KMS-11 (cell line): ENCODE measurements around the gene PFN4.

Experiments used
- H2AFZ ChIP-seq: fragments of 200-600 bp; sonication (generic); 2 replicates; pipeline ENCODE4 v1.6.1; 2016; ENCODE audit warnings: antibody characterized with exemption, mixed run types, low read depth
- H3K27ac ChIP-seq: fragments of 200-600 bp; sonication (generic); 2 replicates; pipeline ENCODE4 v1.6.1; 2016; ENCODE audit warnings: mild to moderate bottlenecking, mixed run types
- H3K27me3 ChIP-seq: fragments of 200-600 bp; sonication (generic); 2 replicates; pipeline ENCODE4 v1.6.1; 2017; ENCODE audit warnings: mild to moderate bottlenecking, low read depth, mixed run types, moderate library complexity; ENCODE audit not compliant: insufficient read depth
- H3K36me3 ChIP-seq: fragments of 200-600 bp; sonication (generic); 2 replicates; pipeline ENCODE4 v1.6.1; 2017; ENCODE audit warnings: mild to moderate bottlenecking, mixed run types; ENCODE audit not compliant: insufficient read depth
- H3K4me1 ChIP-seq: fragments of 200-600 bp; sonication (generic); 2 replicates; pipeline ENCODE4 v1.6.1; 2016; ENCODE audit warnings: mild to moderate bottlenecking, low read depth, mixed run types; ENCODE audit not compliant: poor library complexity, severe bottlenecking
- H3K4me2 ChIP-seq: fragments of 200-600 bp; sonication (generic); 2 replicates; pipeline ENCODE4 v1.7.0; 2016; ENCODE audit warnings: mild to moderate bottlenecking, mixed run types
- H3K4me3 ChIP-seq: fragments of 200-600 bp; sonication (generic); IDR thresholded peaks from 2 replicates; pipeline ENCODE4 v1.6.1; 2017; ENCODE audit warnings: low read depth, low read length, mixed read lengths; ENCODE audit not compliant: insufficient read depth
- H3K79me2 ChIP-seq: fragments of 200-600 bp; sonication (generic); 2 replicates; pipeline ENCODE4 v1.6.1; 2016; ENCODE audit warnings: low read depth, mixed run types; ENCODE audit not compliant: insufficient read depth
- H3K9ac ChIP-seq: fragments of 200-600 bp; sonication (generic); 2 replicates; pipeline ENCODE4 v1.6.1; 2016; ENCODE audit warnings: mild to moderate bottlenecking, mixed run types
- H4K20me1 ChIP-seq: fragments of 200-600 bp; sonication (generic); 2 replicates; pipeline ENCODE4 v1.6.1; 2016; ENCODE audit warnings: mild to moderate bottlenecking, mixed run types; ENCODE audit not compliant: insufficient read depth
- TF ChIP-seq, protein P1 (sequence below): fragments of 200-600 bp; sonication (generic); conservative IDR thresholded peaks from 2 replicates; pipeline ENCODE4 v1.6.1; 2017; ENCODE audit warnings: low read depth, mild to moderate bottlenecking, antibody characterized with exemption, low read length, moderate library complexity, mixed read lengths

PFN4 gene

DNA sequence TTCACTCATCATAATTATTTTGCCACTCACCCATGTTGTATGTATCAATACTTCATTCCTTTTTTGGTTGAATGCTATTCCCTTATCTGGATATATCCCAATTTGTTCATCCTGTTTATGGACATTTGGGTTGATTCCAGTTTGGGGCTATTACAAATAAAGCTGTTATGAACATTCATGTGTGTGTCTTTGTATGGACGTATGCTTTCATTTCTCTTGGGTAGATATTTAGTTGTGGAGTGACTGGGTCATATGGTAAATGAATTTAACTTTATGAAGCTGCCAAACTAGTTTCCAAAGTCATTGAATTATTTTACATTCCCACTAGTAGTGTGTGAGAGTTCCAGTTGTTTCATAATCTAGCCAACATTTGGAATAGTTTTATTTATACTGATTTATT is 2.8 kb upstream of the PFN4 start:
- peaks cover 20% of the 10 kb centered on the region for H3K4me1 ChIP-seq
- no peaks in the 10 kb centered on the region for H3K27me3 ChIP-seq
- H3K4me3 ChIP-seq = no peak overlapping the region
- H4K20me1 ChIP-seq = no peaks in the 10 kb centered on the region
- no peaks in the 10 kb centered on the region for H3K36me3 ChIP-seq
- TF ChIP-seq, protein P1, sequence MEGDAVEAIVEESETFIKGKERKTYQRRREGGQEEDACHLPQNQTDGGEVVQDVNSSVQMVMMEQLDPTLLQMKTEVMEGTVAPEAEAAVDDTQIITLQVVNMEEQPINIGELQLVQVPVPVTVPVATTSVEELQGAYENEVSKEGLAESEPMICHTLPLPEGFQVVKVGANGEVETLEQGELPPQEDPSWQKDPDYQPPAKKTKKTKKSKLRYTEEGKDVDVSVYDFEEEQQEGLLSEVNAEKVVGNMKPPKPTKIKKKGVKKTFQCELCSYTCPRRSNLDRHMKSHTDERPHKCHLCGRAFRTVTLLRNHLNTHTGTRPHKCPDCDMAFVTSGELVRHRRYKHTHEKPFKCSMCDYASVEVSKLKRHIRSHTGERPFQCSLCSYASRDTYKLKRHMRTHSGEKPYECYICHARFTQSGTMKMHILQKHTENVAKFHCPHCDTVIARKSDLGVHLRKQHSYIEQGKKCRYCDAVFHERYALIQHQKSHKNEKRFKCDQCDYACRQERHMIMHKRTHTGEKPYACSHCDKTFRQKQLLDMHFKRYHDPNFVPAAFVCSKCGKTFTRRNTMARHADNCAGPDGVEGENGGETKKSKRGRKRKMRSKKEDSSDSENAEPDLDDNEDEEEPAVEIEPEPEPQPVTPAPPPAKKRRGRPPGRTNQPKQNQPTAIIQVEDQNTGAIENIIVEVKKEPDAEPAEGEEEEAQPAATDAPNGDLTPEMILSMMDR = no peak
- no peak overlapping the region for H3K4me2 ChIP-seq
- H2AFZ ChIP-seq = no peak overlapping the region
- no peak overlapping the region for H3K27ac ChIP-seq
- no peaks in the 10 kb centered on the region for H3K79me2 ChIP-seq
- H3K9ac ChIP-seq = no peak overlapping the region

DNA sequence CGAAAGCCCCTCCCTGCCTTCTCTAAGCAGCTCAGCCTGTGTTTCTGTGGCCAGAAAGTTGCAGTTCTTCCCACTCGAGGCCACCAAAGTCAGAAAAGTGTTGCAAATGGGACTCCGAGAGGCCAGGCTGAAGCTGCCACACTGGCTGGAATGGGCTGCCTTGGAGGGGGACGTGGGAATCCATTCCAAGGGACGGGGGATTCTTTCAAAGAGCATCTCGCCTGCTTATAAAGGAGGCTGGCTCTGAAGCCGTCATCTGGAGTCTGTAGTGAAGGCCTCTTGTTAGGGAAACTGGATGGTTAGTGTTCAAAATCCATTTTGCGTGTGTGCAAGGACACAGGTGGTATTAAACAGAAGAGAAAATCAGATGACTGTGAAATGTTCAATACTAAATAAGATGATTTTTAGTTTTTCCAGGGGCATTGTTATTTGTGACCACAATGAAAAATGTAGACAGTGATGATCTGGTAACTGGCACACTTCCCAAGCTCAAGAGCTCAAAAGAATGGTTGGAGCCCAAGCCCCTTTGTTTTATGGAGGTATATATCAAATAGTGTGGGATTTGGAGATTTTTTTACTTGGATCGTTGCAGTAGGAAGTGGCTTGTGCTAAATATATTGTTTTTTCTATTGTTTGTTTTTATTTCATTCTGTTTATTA is 917 bp upstream of the PFN4 start:
- peak overlapping the region; percentile 70 for H3K27ac ChIP-seq

DNA sequence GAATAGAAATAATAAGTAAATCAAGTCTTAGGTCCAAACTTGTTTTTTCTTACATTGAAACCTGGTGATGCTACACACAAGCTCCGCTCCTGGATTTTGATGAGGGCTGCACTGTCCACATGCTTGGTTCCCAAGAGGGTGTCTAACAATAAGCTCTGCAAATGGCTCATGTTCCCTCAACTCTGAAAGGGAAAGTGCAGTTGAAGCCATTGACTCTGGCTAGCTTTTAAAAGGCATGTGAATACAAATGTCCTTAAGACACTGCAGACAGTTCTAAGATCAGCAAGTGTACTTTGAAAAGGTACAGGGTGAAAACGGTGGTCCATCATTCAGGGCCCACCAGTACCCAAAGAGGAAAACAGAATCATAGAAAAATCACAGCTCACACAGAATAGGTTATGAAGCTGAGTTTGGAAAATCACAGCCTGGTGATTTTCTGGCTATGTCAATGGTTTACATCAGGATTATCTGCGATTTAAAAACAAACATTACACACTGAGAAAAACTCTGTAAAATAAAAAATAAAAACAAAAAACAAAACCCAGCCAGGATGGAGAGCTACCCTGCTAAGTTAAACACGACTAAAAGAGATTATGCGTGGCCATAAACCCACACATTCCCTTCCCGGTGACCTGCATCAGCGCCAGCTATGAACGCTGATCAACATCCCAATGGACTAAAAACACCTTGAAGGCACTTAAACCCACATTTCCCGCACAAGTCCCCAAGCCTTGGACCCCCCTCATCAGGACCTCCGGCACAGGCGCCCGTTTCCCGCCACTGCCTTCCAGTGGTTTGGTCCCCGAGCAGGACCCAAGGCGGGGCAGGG is 554 bp downstream of the PFN4 start:
- Histone ChIP-seq H3K4me1 (peaks cover 20% of the 10 kb centered on the region), H2AFZ (peak overlapping the region; percentile 85), H4K20me1 (no peaks in the 10 kb centered on the region), H3K36me3 (no peaks in the 10 kb centered on the region), H3K27me3 (no peaks in the 10 kb centered on the region), H3K79me2 (no peaks in the 10 kb centered on the region), H3K9ac (peak overlapping the region; percentile 68; the same call in 1 of the 2 replicates), H3K4me2 (peak overlapping the region; percentile 46; the same call in 1 of the 2 replicates), H3K27ac (peak overlapping the region; percentile 70; the same call in 1 of the 2 replicates), H3K4me3 (peak overlapping the region; percentile 79)
- TF ChIP-seq, protein P1 = no peak

More for the DNA sequence above, 917 bp upstream of the PFN4 start:
- H4K20me1 ChIP-seq = no peaks in the 10 kb centered on the region
- no peaks in the 10 kb centered on the region for H3K27me3 ChIP-seq
- H3K4me1 ChIP-seq = peaks cover 20% of the 10 kb centered on the region
- H3K36me3 ChIP-seq = no peaks in the 10 kb centered on the region
- peak overlapping the region; percentile 86 for H3K4me2 ChIP-seq
- peak overlapping the region; percentile 85 for H2AFZ ChIP-seq
- H3K4me3 ChIP-seq = peak overlapping the region; percentile 74
- TF ChIP-seq, protein P1 = no peak
- H3K79me2 ChIP-seq = no peaks in the 10 kb centered on the region
- peak overlapping the region; percentile 68 for H3K9ac ChIP-seq

DNA sequence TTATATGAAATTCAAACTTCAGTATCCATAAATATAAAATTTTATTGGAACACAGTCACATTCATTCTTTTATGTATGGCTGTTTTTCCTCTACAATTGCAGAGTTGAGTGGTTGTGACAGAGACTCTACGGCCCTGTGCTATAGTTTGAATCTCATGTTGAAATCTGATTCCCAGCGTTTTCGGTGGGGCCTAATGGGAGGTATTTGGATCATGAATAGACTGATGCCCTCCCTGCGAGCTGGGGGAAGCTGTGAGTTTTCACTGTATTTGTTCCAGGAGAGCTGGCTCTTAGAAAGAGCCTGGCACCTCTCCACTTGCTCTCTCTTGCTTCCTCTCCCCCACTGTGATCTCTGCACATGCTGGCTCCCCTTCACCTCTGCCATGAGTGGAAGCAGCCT is 1.7 kb downstream of the PFN4 start:
- no peaks in the 10 kb centered on the region for H3K27me3 ChIP-seq
- H3K4me1 ChIP-seq = peaks cover 20% of the 10 kb centered on the region
- H4K20me1 ChIP-seq = no peaks in the 10 kb centered on the region
- no peaks in the 10 kb centered on the region for H3K36me3 ChIP-seq
- no peak overlapping the region for H2AFZ ChIP-seq
- no peak overlapping the region for H3K27ac ChIP-seq
- no peak overlapping the region for H3K4me2 ChIP-seq
- no peak overlapping the region for H3K4me3 ChIP-seq
- TF ChIP-seq, protein P1 = no peak
- no peaks in the 10 kb centered on the region for H3K79me2 ChIP-seq
- no peak overlapping the region for H3K9ac ChIP-seq
